H1 (cell line): Measurements from ENCODE around the gene ZNF565. TPM values are rescaled to one million over a fixed set of nuclear protein-coding genes. Genes with fewer than 3 reads are reported as not detected.

Source experiments
- CTCF ChIA-PET: fragments of 300-600 bp; sonication (Branson Sonifier 250); formaldehyde crosslinking; loops from one replicate; lab custom pipeline; 2021; ENCODE audit not compliant: partially characterized antibody; lab: Charles Lee
- POLR2A ChIA-PET: fragments of 300-600 bp; sonication (Branson Sonifier 250); formaldehyde crosslinking; loops from one replicate; lab custom pipeline; 2021; ENCODE audit warnings: inconsistent platforms; ENCODE audit not compliant: partially characterized antibody; lab: Charles Lee
- DNase-seq, 2 experiments: peaks; one replicate each; pipeline versions ENCODE4 v3.0.0 to v3.0.0-alpha.2; 2010 to 2022; ENCODE audit warnings: low spot score in 2 of 2, low read depth in 1 of 2, mixed read lengths in 1 of 2
- FAIRE-seq: peaks from 2 replicates; lab custom pipeline; 2011; peaks lifted over from hg19 to GRCh38; lab: Jason Lieb, UNC
- H2AFZ ChIP-seq: 2 replicates; pipeline ENCODE4 v1.8.1; 2012; ENCODE audit warnings: low read length, inconsistent platforms
- H2AK5ac ChIP-seq: 2 replicates; pipeline ENCODE4 v1.6.1; 2013; ENCODE audit warnings: low read depth, low read length
- H2BK120ac ChIP-seq: replicated peaks from 2 replicates; pipeline ENCODE3; 2013; ENCODE audit warnings: low read depth, low read length, inconsistent platforms
- H2BK12ac ChIP-seq: 2 replicates; pipeline ENCODE4 v1.6.1; 2013; ENCODE audit warnings: low read depth, low read length
- H2BK15ac ChIP-seq: 2 replicates; pipeline ENCODE4 v1.6.1; 2013; ENCODE audit warnings: low read length
- H2BK20ac ChIP-seq: 2 replicates; pipeline ENCODE4 v1.6.1; 2013; ENCODE audit warnings: low read length
- H2BK5ac ChIP-seq: 2 replicates; pipeline ENCODE4 v1.6.1; 2013; ENCODE audit warnings: low read depth, low read length
- H3K14ac ChIP-seq: 2 replicates; pipeline ENCODE4 v1.6.1; 2013; ENCODE audit warnings: inconsistent platforms; ENCODE audit not compliant: insufficient read length
- H3K18ac ChIP-seq: 2 replicates; pipeline ENCODE4 v1.6.1; 2013; ENCODE audit warnings: low read length; ENCODE audit errors: extremely low read depth
- H3K23ac ChIP-seq: 2 replicates; pipeline ENCODE4 v1.6.1; 2013; ENCODE audit warnings: inconsistent platforms; ENCODE audit not compliant: insufficient read length
- H3K23me2 ChIP-seq: 2 replicates; pipeline ENCODE4 v1.6.1; 2013; ENCODE audit warnings: low read depth, low read length
- H3K27ac ChIP-seq: 2 replicates; pipeline ENCODE4 v1.6.1; 2011; ENCODE audit warnings: low read depth, low read length, inconsistent platforms
- H3K27me3 ChIP-seq, 4 experiments: replicated peaks in 1 of 4; 1 replicate in 1 of 4; 2 replicates in 3 of 4; pipeline versions ENCODE4 v1.6.1 to v1.8.1; 2011 to 2013; ENCODE audit warnings: low read length in 3 of 4, mild to moderate bottlenecking in 3 of 4, inconsistent platforms in 2 of 4, mixed read lengths in 2 of 4, moderate library complexity in 1 of 4; ENCODE audit not compliant: control insufficient read depth in 3 of 4, insufficient read depth in 3 of 4; ENCODE audit errors: extremely low read depth in 1 of 4
- H3K36me3 ChIP-seq, 4 experiments: 2 replicates each; pipeline versions ENCODE4 v1.6.1 to v1.8.1; 2011 to 2013; ENCODE audit warnings: mild to moderate bottlenecking in 4 of 4, low read length in 3 of 4, moderate library complexity in 2 of 4, control low read depth in 1 of 4, inconsistent platforms in 1 of 4; ENCODE audit not compliant: insufficient read depth in 4 of 4, control insufficient read depth in 2 of 4
- H3K4ac ChIP-seq: replicated peaks from 2 replicates; pipeline ENCODE3; 2013; ENCODE audit warnings: low read length, low read depth, mixed read lengths, inconsistent platforms; ENCODE audit not compliant: insufficient read length
- H3K4me1 ChIP-seq, 4 experiments: replicated peaks in 1 of 4; 1 replicate in 1 of 4; 2 replicates in 3 of 4; pipeline versions ENCODE4 v1.6.1 to v1.8.1; 2011 to 2013; ENCODE audit warnings: low read length in 3 of 4, inconsistent platforms in 2 of 4, mixed read lengths in 1 of 4; ENCODE audit not compliant: insufficient read depth in 4 of 4, control insufficient read depth in 3 of 4
- H3K4me2 ChIP-seq, 2 experiments: 2 replicates each; pipeline versions ENCODE4 v1.6.1 to v1.8.1; 2011 to 2013; ENCODE audit warnings: low read depth in 2 of 2, low read length in 2 of 2, control low read depth in 1 of 2, inconsistent platforms in 1 of 2, mild to moderate bottlenecking in 1 of 2; ENCODE audit not compliant: insufficient read depth in 1 of 2
- H3K4me3 ChIP-seq, 4 experiments: fragments of 200-600, 300-600 bp in 1 of 4; sonication (generic), shearing (Covaris generic), sonication (Bioruptor Twin) in 1 of 4; 2 replicates each; pipeline versions ENCODE4 v1.5.1 to v1.8.1; 2011 to 2016; ENCODE audit warnings: low read length in 4 of 4, low read depth in 3 of 4, control low read depth in 2 of 4, inconsistent platforms in 2 of 4, mild to moderate bottlenecking in 2 of 4, mixed read lengths in 1 of 4, moderate library complexity in 1 of 4; ENCODE audit not compliant: insufficient read depth in 2 of 4; ENCODE audit errors: extremely low read depth in 1 of 4
- H3K56ac ChIP-seq: replicated peaks from 2 replicates; pipeline ENCODE3; 2013; ENCODE audit warnings: low read depth, mild to moderate bottlenecking, mixed read lengths, low read length, inconsistent platforms; ENCODE audit not compliant: insufficient read length
- H3K79me1 ChIP-seq: 2 replicates; pipeline ENCODE4 v1.6.1; 2013; ENCODE audit warnings: low read depth, low read length, control low read depth
- H3K79me2 ChIP-seq, 2 experiments: 2 replicates each; pipeline versions ENCODE4 v1.6.1 to v1.8.1; 2012 to 2013; ENCODE audit warnings: low read length in 2 of 2, mild to moderate bottlenecking in 2 of 2, inconsistent platforms in 1 of 2; ENCODE audit not compliant: insufficient read depth in 2 of 2, control insufficient read depth in 1 of 2
- H3K9ac ChIP-seq, 4 experiments: replicated peaks in 1 of 4; 1 replicate in 1 of 4; 2 replicates in 3 of 4; pipeline versions ENCODE4 v1.6.1 to v1.8.1; 2011 to 2013; ENCODE audit warnings: low read depth in 3 of 4, low read length in 3 of 4, control low read depth in 2 of 4, mild to moderate bottlenecking in 2 of 4, moderate library complexity in 2 of 4, inconsistent platforms in 1 of 4; ENCODE audit errors: extremely low read depth in 1 of 4
- H3K9me3 ChIP-seq, 2 experiments: 2 replicates each; pipeline versions ENCODE4 v1.6.1 to v1.8.1; 2012 to 2013; ENCODE audit warnings: mild to moderate bottlenecking in 2 of 2, moderate library complexity in 2 of 2, control low read depth in 1 of 2, inconsistent platforms in 1 of 2, low read depth in 1 of 2, low read length in 1 of 2, mixed read lengths in 1 of 2; ENCODE audit not compliant: insufficient read depth in 2 of 2
- H4K20me1 ChIP-seq, 2 experiments: replicated peaks in 1 of 2; 2 replicates each; pipeline versions ENCODE3 to v1.8.1; 2011 to 2013; ENCODE audit warnings: inconsistent platforms in 2 of 2, low read length in 2 of 2, mild to moderate bottlenecking in 1 of 2; ENCODE audit not compliant: insufficient read depth in 2 of 2, control insufficient read depth in 1 of 2
- H4K5ac ChIP-seq: 2 replicates; pipeline ENCODE4 v1.6.1; 2013; ENCODE audit warnings: low read length, low read depth, mixed read lengths, inconsistent platforms; ENCODE audit not compliant: insufficient read length
- H4K8ac ChIP-seq: 2 replicates; pipeline ENCODE4 v1.8.0; 2013; ENCODE audit warnings: mild to moderate bottlenecking, moderate library complexity, low read length, inconsistent platforms; ENCODE audit not compliant: insufficient read depth; ENCODE audit errors: extremely low read depth
- H4K91ac ChIP-seq: replicated peaks from 2 replicates; pipeline ENCODE3; 2013; ENCODE audit warnings: low read length, mixed read lengths, inconsistent platforms; ENCODE audit not compliant: insufficient read length
- KDM1A ChIP-seq: fragments of 200-600, 300-600 bp; sonication (generic); IDR thresholded peaks from 2 replicates; pipeline ENCODE4 v1.7.1; 2016; ENCODE audit warnings: mild to moderate bottlenecking, low read length, borderline replicate concordance
- KDM5A ChIP-seq: fragments of 200-600 bp; IDR thresholded peaks from 2 replicates; pipeline ENCODE4 v1.7.1; 2012; ENCODE audit warnings: mild to moderate bottlenecking, low read length, inconsistent platforms, mixed read lengths
- PHF8 ChIP-seq: fragments of 200-600 bp; sonication (generic); conservative IDR thresholded peaks from 2 replicates; pipeline ENCODE4 v1.7.1; 2012; ENCODE audit warnings: low read depth, mild to moderate bottlenecking, inconsistent platforms, low read length, moderate library complexity
- WGBS, 2 experiments: shearing (Covaris generic) in 1 of 2; methylation state at CpG; one replicate each; pipeline versions ENCODE4 v1.1.6 to v1.1.7; 2013 to 2015; ENCODE audit warnings: low lambda C conversion rate in 2 of 2, mixed read lengths in 2 of 2, inconsistent platforms in 1 of 2, low coverage in 1 of 2, missing lambda C conversion rate in 1 of 2; ENCODE audit not compliant: insufficient replicate concordance in 2 of 2, insufficient coverage in 1 of 2, insufficient read length in 1 of 2; ENCODE audit errors: extremely low coverage in 1 of 2, missing lambda C conversion rate in 1 of 2; 5-methylcytosine and 5-hydroxymethylcytosine counted together
- polyA plus RNA-seq, 7 experiments: library from polyadenylated mRNA; depleted of rRNA in 3 of 7; stranded (reverse) in 5 of 7; unstranded in 2 of 7; fragments of >200 nt in 5 of 7; fragments of 200-250 nt in 2 of 7; gene quantifications; 1 replicate in 5 of 7; 2 replicates in 1 of 7; 4 replicates in 1 of 7; pipeline versions ENCODE4 v1.2.1 to v1.2.3, GENCODE V29; 2011 to 2013; ENCODE audit warnings: missing spikeins in 2 of 7, mixed read lengths in 2 of 7
- total RNA-seq: library from RNA; stranded (reverse); fragmentation: NEBNext Ultra II Directional; extraction: Animal tissue kit (Norgen Biotek cat#: 25700); gene quantifications from 2 replicates; pipeline ENCODE4 v1.2.1, GENCODE V29; 2021

Gene ZNF565
- total and polyA plus RNA-seq, 2 of the 8 experiments (the other 6 are each of a cell fraction or from before 2014, with no cell fraction given): 0.89 to 3.1 TPM

DNA sequence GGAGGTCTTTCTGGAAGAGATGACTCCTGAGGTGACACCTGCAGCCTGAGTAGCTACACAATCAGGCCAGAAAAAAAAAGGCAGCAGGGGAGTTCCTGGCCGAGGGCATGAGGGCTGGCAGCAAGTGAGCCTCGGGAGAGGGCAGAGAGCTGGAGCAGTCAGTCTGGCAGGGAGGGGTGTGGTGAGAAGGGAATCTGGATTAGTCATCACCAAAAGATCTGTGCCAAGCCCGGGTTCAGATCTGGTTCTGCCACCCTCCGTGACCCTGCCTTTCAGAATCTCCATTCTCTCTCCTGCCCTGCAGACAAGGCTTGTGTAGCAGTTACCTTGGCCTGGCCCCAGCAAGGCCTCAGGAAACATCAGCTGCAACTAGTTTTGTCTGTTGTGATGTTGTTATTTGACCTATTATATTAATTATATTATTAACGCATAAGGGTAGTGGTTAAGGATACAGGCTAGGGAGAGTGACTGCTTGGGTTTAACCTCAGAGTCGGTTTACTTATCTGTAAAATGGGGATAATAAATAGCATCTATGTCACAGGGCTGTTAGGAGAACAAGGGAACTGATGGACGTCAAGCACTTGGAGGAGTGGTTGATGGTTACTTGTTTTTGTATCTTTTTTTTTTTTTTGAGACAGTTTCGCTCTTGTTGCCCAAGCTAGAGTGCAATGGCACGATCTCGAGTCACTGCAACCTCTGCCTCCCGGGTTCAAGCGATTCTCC, 77.3 kb downstream of the ZNF565 start:
- H3K23me2 ChIP-seq: peaks cover 13% of the 10 kb centered on the region; the same call in 1 of the 2 replicates
- H3K79me2 ChIP-seq: peaks cover 0 to 12% of the 10 kb centered on the region in 2 experiments; a peak in 1 of 4 replicates
- TF ChIP-seq KDM5A (no peak), PHF8 (no peak), KDM1A (no peak)
- H2BK15ac ChIP-seq: 0 out of 2 replicates have a peak overlapping the region, but pooled peaks have one; percentile 46
- no peak overlapping the region for H3K4me3 ChIP-seq
- H3K56ac ChIP-seq: no peak overlapping the region
- H4K91ac ChIP-seq: no peak overlapping the region
- CTCF ChIA-PET: interaction anchor here (0.9 to 2.7 kb wide), 3 partner anchors 9 to 33 kb away, joined by 3 to 18 read pairs (median 5); no protein-coding TSS in a partner anchor
- H2AFZ ChIP-seq: no peak overlapping the region
- no peak overlapping the region for H3K14ac ChIP-seq
- no peak overlapping the region for H2BK5ac ChIP-seq
- peaks cover 0 to under 1% (median 0%) of the 10 kb centered on the region in 4 experiments; a peak in 1 of 8 replicates for H3K36me3 ChIP-seq
- DNase-seq (no peak), FAIRE-seq (no peak)
- no peaks in the 10 kb centered on the region for H3K27me3 ChIP-seq
- H2BK12ac ChIP-seq: no peak overlapping the region
- POLR2A ChIA-PET: interaction anchor here (0.7 to 2.2 kb wide), 7 partner anchors 9 to 78 kb away, joined by 3 to 12 read pairs (median 4); partner anchors contain the start of genes ZNF146 and ZNF565
- 86% methylated on average over 12 of the region's 12 CpGs; no CpG with 5 or more reads in 1 of the 2 experiments for WGBS, 2 experiments
- H3K23ac ChIP-seq: no peak overlapping the region
- peaks cover 0 to 2% of the 10 kb centered on the region in 2 experiments for H4K20me1 ChIP-seq
- H3K27ac ChIP-seq: no peak overlapping the region
- H3K4me2 ChIP-seq: no peak overlapping the region
- no peak overlapping the region for H4K5ac ChIP-seq
- H2AK5ac ChIP-seq: no peak overlapping the region
- no peak overlapping the region for H2BK120ac ChIP-seq
- no peak overlapping the region for H2BK20ac ChIP-seq
- H3K9me3 ChIP-seq: no peaks in the 10 kb centered on the region
- H3K18ac ChIP-seq: no peak overlapping the region
- no peak overlapping the region for H3K9ac ChIP-seq
- H4K8ac ChIP-seq: no peak overlapping the region
- peaks cover 3% of the 10 kb centered on the region for H3K79me1 ChIP-seq
- no peak overlapping the region for H3K4ac ChIP-seq
- H3K4me1 ChIP-seq: peaks cover 0 to 6% (median 5%) of the 10 kb centered on the region in 4 experiments; a peak in 3 of 7 replicates
